PC-3 (cell line): ENCODE data around the gene MRTFA. TPM values are rescaled to one million over a fixed set of nuclear protein-coding genes. Genes with fewer than 3 reads are reported as not detected.
A peak's percentile ranks its signal among the peaks of the same experiment; 100 is the strongest.

Experiments
- ATAC-seq: fragments of 200-7000 bp; cut with Tn5 transposase; 2 replicates; pipeline ENCODE4 v1.9.1; 2020; ENCODE audit warnings: mild to moderate bottlenecking, moderate library complexity
- BruUV-seq: library from RNA; stranded (reverse); fragments of 400-500 nt; replicated peaks from 2 replicates; lab custom pipeline; 2021; lab: Mats Ljungman, UMichigan
- CTCF ChIA-PET: fragments of 300-600 bp; sonication (Branson Sonifier 250); formaldehyde crosslinking; loops from one replicate; lab custom pipeline; 2022; ENCODE audit warnings: antibody characterized with exemption; lab: Charles Lee
- POLR2A ChIA-PET: fragments of 300-600 bp; sonication (Branson Sonifier 250); formaldehyde crosslinking; loops from one replicate; lab custom pipeline; 2022; ENCODE audit warnings: antibody characterized with exemption; ENCODE audit not compliant: unreplicated experiment; lab: Charles Lee
- DNase-seq: peaks from one replicate; pipeline ENCODE4 v3.0.0-alpha.2; 2015
- H2AFZ ChIP-seq: fragments of 300-600 bp; sonication (generic); 2 replicates; pipeline ENCODE4 v1.6.0; 2016; ENCODE audit warnings: antibody characterized with exemption, low read length
- H3F3A ChIP-seq: fragments of 300-600 bp; sonication (generic); one replicate; pipeline ENCODE4 v1.6.0; 2017; ENCODE audit warnings: antibody characterized with exemption, low read length, control low read depth, mild to moderate bottlenecking; ENCODE audit not compliant: unreplicated experiment
- H3K27ac ChIP-seq: fragments of 300-600 bp; sonication (generic); 2 replicates; pipeline ENCODE4 v1.5.1; 2016; ENCODE audit warnings: mild to moderate bottlenecking, low read length
- H3K27me3 ChIP-seq: fragments of 300-600 bp; sonication (generic); 2 replicates; pipeline ENCODE4 v1.6.1; 2016; ENCODE audit warnings: low read length, mixed read lengths
- H3K36me3 ChIP-seq: fragments of 300-600 bp; sonication (generic); 2 replicates; pipeline ENCODE4 v1.6.1; 2016; ENCODE audit warnings: low read depth, mixed run types, low read length, mixed read lengths
- H3K4me1 ChIP-seq: fragments of 300-600 bp; sonication (generic); 2 replicates; pipeline ENCODE4 v1.5.1; 2016; ENCODE audit warnings: low read length; ENCODE audit not compliant: insufficient read depth
- H3K4me2 ChIP-seq: fragments of 300-600 bp; sonication (generic); 2 replicates; pipeline ENCODE4 v1.6.0; 2016; ENCODE audit warnings: low read length
- H3K4me3 ChIP-seq: fragments of 300-600 bp; sonication (generic); 2 replicates; pipeline ENCODE4 v1.5.1; 2016; ENCODE audit warnings: mild to moderate bottlenecking, low read length, mixed read lengths
- H3K79me2 ChIP-seq: fragments of 300-600 bp; sonication (generic); 2 replicates; pipeline ENCODE4 v1.6.1; 2017; ENCODE audit warnings: low read length, mixed read lengths
- H3K9ac ChIP-seq: fragments of 300-600 bp; sonication (generic); 2 replicates; pipeline ENCODE4 v1.6.0; 2016; ENCODE audit warnings: mild to moderate bottlenecking, low read length
- H3K9me2 ChIP-seq: fragments of 300-600 bp; sonication (generic); replicated peaks from 2 replicates; pipeline ENCODE4 v1.6.1; 2016; ENCODE audit warnings: mixed run types, low read length, mixed read lengths
- H3K9me3 ChIP-seq: fragments of 300-600 bp; sonication (generic); 2 replicates; pipeline ENCODE4 v1.6.1; 2016; ENCODE audit warnings: low read length, mixed read lengths
- H4K20me1 ChIP-seq: fragments of 300-600 bp; sonication (generic); 2 replicates; pipeline ENCODE4 v1.6.1; 2016; ENCODE audit warnings: low read length, mixed read lengths
- CTCF ChIP-seq: fragments of 300-600 bp; sonication (generic); conservative IDR thresholded peaks from 2 replicates; pipeline ENCODE4 v1.5.1; 2017; ENCODE audit warnings: antibody characterized with exemption, low read depth, mild to moderate bottlenecking, low read length
- EZH2 ChIP-seq: fragments of 300-600 bp; sonication (generic); IDR thresholded peaks from one replicate; pipeline ENCODE4 v1.6.1; 2017; ENCODE audit warnings: antibody characterized with exemption, mild to moderate bottlenecking, low read length; ENCODE audit not compliant: unreplicated experiment
- EZH2phosphoT487 ChIP-seq: fragments of 300-600 bp; sonication (generic); IDR thresholded peaks from 2 replicates; pipeline ENCODE4 v1.6.1; 2018; ENCODE audit warnings: mild to moderate bottlenecking, antibody characterized with exemption, low read length, borderline replicate concordance
- intact Hi-C: fragments of 100-400 bp; cut with micrococcal nuclease; formaldehyde crosslinking; loops from 2 replicates; pipeline ENCODE4 v1.9.0; 2023
- total RNA-seq: library from RNA; depleted of rRNA; stranded (reverse); fragments of >200 nt; gene quantifications from 2 replicates; pipeline ENCODE4 v1.2.3, GENCODE V29; 2014

MRTFA gene
- total RNA-seq, 1 experiment from 2014 or later = 32.6 TPM

- H3K27me3 ChIP-seq = no peaks in the 10 kb centered on the region
- H3K9me3 ChIP-seq = no peaks in the 10 kb centered on the region
- no peak overlapping the region for H2AFZ ChIP-seq
- H3K4me2 ChIP-seq = no peak overlapping the region
- ChIA-PET POLR2A (no interaction called here), CTCF (no interaction called here)
- peaks cover 36% of the 10 kb centered on the region for H3K79me2 ChIP-seq
- no peak overlapping the region for H3K4me3 ChIP-seq
- H3K4me1 ChIP-seq = peaks cover 12% of the 10 kb centered on the region; the same call in 1 of the 2 replicates
- no peak overlapping the region for H3K9ac ChIP-seq
- H3K36me3 ChIP-seq = no peaks in the 10 kb centered on the region
- H3K27ac ChIP-seq = no peak overlapping the region
- H3K9me2 ChIP-seq = no peaks in the 10 kb centered on the region
- intact Hi-C loops = no loop called here
- no TSS peak for BruUV-seq
- ATAC-seq = no peak
- TF ChIP-seq EZH2 (no peak), CTCF (no peak), EZH2phosphoT487 (no peak)
- peaks cover 4% of the 10 kb centered on the region for H3F3A ChIP-seq
- DNase-seq = no peak
- no peaks in the 10 kb centered on the region for H4K20me1 ChIP-seq
These were observed 91.8 kb downstream of the MRTFA start for GRCh38 chr22:40544758-40545157.

GRCh38 chr22:40542821-40543540 is 93.5 kb downstream of the MRTFA start:
- Histone ChIP-seq H2AFZ (no peak overlapping the region), H4K20me1 (no peaks in the 10 kb centered on the region), H3K9ac (no peak overlapping the region), H3K4me2 (no peak overlapping the region), H3K36me3 (no peaks in the 10 kb centered on the region), H3K9me3 (no peaks in the 10 kb centered on the region), H3F3A (peaks cover 4% of the 10 kb centered on the region), H3K9me2 (no peaks in the 10 kb centered on the region), H3K27me3 (no peaks in the 10 kb centered on the region), H3K27ac (no peak overlapping the region), H3K79me2 (peaks cover 36% of the 10 kb centered on the region), H3K4me1 (peaks cover 12% of the 10 kb centered on the region; the same call in 1 of the 2 replicates), H3K4me3 (no peak overlapping the region)
- ATAC-seq = no peak
- CTCF ChIA-PET = interaction anchor here (0.7 kb wide), 1 partner anchor 15 kb away, joined by 4 read pairs; no protein-coding TSS in a partner anchor
- no TSS peak for BruUV-seq
- no peak for TF ChIP-seq EZH2phosphoT487
- no peak for TF ChIP-seq EZH2
- no peak for TF ChIP-seq CTCF
- intact Hi-C loops = no loop called here
- POLR2A ChIA-PET = no interaction called here
- no peak for DNase-seq

- H3K27me3 ChIP-seq = no peaks in the 10 kb centered on the region
- no peak overlapping the region for H3K4me3 ChIP-seq
- no peaks in the 10 kb centered on the region for H4K20me1 ChIP-seq
- no peak overlapping the region for H3K9ac ChIP-seq
- ATAC-seq = peak; percentile 90
- H2AFZ ChIP-seq = no peak overlapping the region
- peak overlapping the region; percentile 41 for H3K27ac ChIP-seq
- H3F3A ChIP-seq = peaks cover 4% of the 10 kb centered on the region
- DNase-seq = peak; percentile 75
- CTCF ChIA-PET = no interaction called here
- intact Hi-C loops = no loop called here
- peak overlapping the region; percentile 15; the same call in 1 of the 2 replicates for H3K4me2 ChIP-seq
- no peaks in the 10 kb centered on the region for H3K9me3 ChIP-seq
- no peaks in the 10 kb centered on the region for H3K9me2 ChIP-seq
- no TSS peak for BruUV-seq
- TF ChIP-seq EZH2phosphoT487 (no peak), CTCF (no peak), EZH2 (no peak)
- H3K4me1 ChIP-seq = peaks cover 12% of the 10 kb centered on the region; the same call in 1 of the 2 replicates
- peaks cover 36% of the 10 kb centered on the region for H3K79me2 ChIP-seq
- H3K36me3 ChIP-seq = no peaks in the 10 kb centered on the region
- POLR2A ChIA-PET = no interaction called here
These were observed 95.2 kb downstream of the MRTFA start for GRCh38 chr22:40541300-40541699.
